ENCODE data around the gene TP73. TPM values are rescaled to one million over a fixed set of nuclear protein-coding genes. Genes with fewer than 3 reads are reported as not detected.

The TP73 gene
- total RNA-seq, 4 donors from 2014 or later = 0.30 to 0.76 TPM; not detected in 2

GRCh38 chr1:3775490-3776230, 123.3 kb downstream of the TP73 start:
- TF ChIP-seq CTCF (IDR thresholded peaks at IDR 0.05) (no peak), POLR2A (IDR thresholded peaks at IDR 0.05) (no peak)
- no peak overlapping the region for H3K4me3 ChIP-seq
- H3K27me3 ChIP-seq = no peaks in the 10 kb centered on the region
- H3K36me3 ChIP-seq = no peaks in the 10 kb centered on the region
- DNase-seq = peak; percentile 36 to 49
- peak overlapping the region in 1 of 2 donors; percentile 25 for H3K27ac ChIP-seq
- no peaks in the 10 kb centered on the region for H3K9me3 ChIP-seq
- H3K4me1 ChIP-seq = peaks cover 0 to 10% of the 10 kb centered on the region in 2 donors
- intact Hi-C loops (cut with DNase I; ENCODE audit: low total_unique reads) = no loop called here

GRCh38 chr1:3776231-3776961, 124.1 kb downstream of the TP73 start:
- Histone ChIP-seq H3K4me3 (no peak overlapping the region), H3K4me1 (peaks cover 0 to 10% of the 10 kb centered on the region in 2 donors), H3K27me3 (no peaks in the 10 kb centered on the region), H3K9me3 (no peaks in the 10 kb centered on the region), H3K27ac (no peak overlapping the region), H3K36me3 (no peaks in the 10 kb centered on the region)
- intact Hi-C loops (cut with DNase I; ENCODE audit: low total_unique reads) = no loop called here
- TF ChIP-seq POLR2A (IDR thresholded peaks at IDR 0.05) (no peak), CTCF (IDR thresholded peaks at IDR 0.05) (no peak)
- DNase-seq = no peak

- Histone ChIP-seq H3K4me3 (no peak overlapping the region), H3K27me3 (no peaks in the 10 kb centered on the region), H3K27ac (no peak overlapping the region), H3K4me1 (peaks cover 0 to 6% of the 10 kb centered on the region in 2 donors), H3K9me3 (no peaks in the 10 kb centered on the region), H3K36me3 (no peaks in the 10 kb centered on the region)
- TF ChIP-seq CTCF (IDR thresholded peaks at IDR 0.05) (no peak), POLR2A (IDR thresholded peaks at IDR 0.05) (no peak)
- intact Hi-C loops (cut with DNase I; ENCODE audit: low total_unique reads) = no loop called here
- no peak for DNase-seq
Observed at GRCh38 chr1:3777078-3777547, 124.8 kb downstream of the TP73 start.

GRCh38 chr1:3777647-3778589, 125.6 kb downstream of the TP73 start:
- no peaks in the 10 kb centered on the region for H3K27me3 ChIP-seq
- intact Hi-C loops (cut with DNase I; ENCODE audit: low total_unique reads) = no loop called here
- TF ChIP-seq CTCF (IDR thresholded peaks at IDR 0.05) = no peak
- TF ChIP-seq POLR2A (IDR thresholded peaks at IDR 0.05) = no peak
- no peaks in the 10 kb centered on the region for H3K9me3 ChIP-seq
- no peak overlapping the region for H3K4me3 ChIP-seq
- no peak overlapping the region for H3K27ac ChIP-seq
- peaks cover 0 to 6% of the 10 kb centered on the region in 2 donors for H3K4me1 ChIP-seq
- H3K36me3 ChIP-seq = no peaks in the 10 kb centered on the region
- no peak for DNase-seq
